Neutrophil (primary cell): ENCODE measurements around the gene RNF157.

ENCODE experiments used
- H3K27ac ChIP-seq: fragments of 200-600 bp; sonication (generic); 2 replicates; pipeline ENCODE4 v1.5.1; 2016; ENCODE audit warnings: mild to moderate bottlenecking, moderate library complexity
- H3K27me3 ChIP-seq: fragments of 200-600 bp; sonication (generic); 2 replicates; pipeline ENCODE4 v1.6.0; 2016; ENCODE audit warnings: mild to moderate bottlenecking
- H3K36me3 ChIP-seq: fragments of 200-600 bp; sonication (generic); 2 replicates; pipeline ENCODE4 v1.5.1; 2017
- H3K4me1 ChIP-seq, 2 experiments: fragments of 200-600 bp in 1 of 2; sonication (generic) in 1 of 2; 1 replicate in 1 of 2; 2 replicates in 1 of 2; pipeline versions ENCODE4 v1.5.1 to v1.6.1; 2013 to 2016; ENCODE audit warnings: low read depth in 1 of 2, low read length in 1 of 2, mild to moderate bottlenecking in 1 of 2, moderate library complexity in 1 of 2; ENCODE audit not compliant: control insufficient read depth in 1 of 2, insufficient read depth in 1 of 2
- H3K4me3 ChIP-seq, 2 experiments: fragments of 200-600 bp in 1 of 2; sonication (generic) in 1 of 2; 1 replicate in 1 of 2; 2 replicates in 1 of 2; pipeline ENCODE4 v1.5.1; 2013 to 2016; ENCODE audit warnings: low read depth in 1 of 2, low read length in 1 of 2, mild to moderate bottlenecking in 1 of 2, moderate library complexity in 1 of 2
- H3K9me3 ChIP-seq: fragments of 200-600 bp; sonication (generic); 2 replicates; pipeline ENCODE4 v1.5.1; 2016
- TF ChIP-seq, protein P1 (sequence below): fragments of 200-600 bp; sonication (generic); IDR thresholded peaks from 2 replicates; pipeline ENCODE4 v1.5.1; 2016; ENCODE audit warnings: antibody characterized with exemption

Gene RNF157

DNA sequence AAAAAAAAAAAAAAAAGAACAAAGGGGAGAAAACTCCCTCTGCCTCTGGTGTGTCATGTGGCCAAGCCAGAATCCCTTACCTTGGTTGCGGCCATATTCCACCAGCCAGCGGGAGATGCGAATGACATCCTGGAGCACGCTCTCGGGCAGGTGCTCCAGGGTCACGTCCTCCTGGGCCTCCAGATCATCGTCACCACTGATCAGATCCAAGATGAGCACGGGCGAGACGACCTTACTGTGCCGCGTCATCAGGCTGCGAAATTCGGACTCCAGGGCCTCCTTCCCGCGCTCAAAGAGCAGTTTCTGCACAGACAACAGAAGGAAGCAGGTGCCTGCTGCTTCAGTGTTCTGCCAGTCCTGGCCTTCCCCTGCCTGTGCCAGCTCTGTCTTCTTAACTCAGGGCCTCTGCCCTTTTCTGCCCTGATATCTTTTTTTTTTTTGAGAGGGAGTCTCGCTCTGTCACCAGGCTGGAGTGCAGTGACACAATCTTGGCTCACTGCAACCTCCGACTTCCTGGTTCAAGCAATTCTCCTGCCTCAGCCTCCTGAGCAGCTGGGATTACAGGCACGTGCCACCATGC lies 142.5 kb downstream of the RNF157 start:
- Histone ChIP-seq H3K9me3 (no peaks in the 10 kb centered on the region), H3K4me1 (peaks cover 2 to 4% of the 10 kb centered on the region in 2 experiments), H3K27me3 (no peaks in the 10 kb centered on the region), H3K4me3 (no peak overlapping the region), H3K36me3 (peaks cover 81% of the 10 kb centered on the region), H3K27ac (no peak overlapping the region)
- TF ChIP-seq, protein P1, sequence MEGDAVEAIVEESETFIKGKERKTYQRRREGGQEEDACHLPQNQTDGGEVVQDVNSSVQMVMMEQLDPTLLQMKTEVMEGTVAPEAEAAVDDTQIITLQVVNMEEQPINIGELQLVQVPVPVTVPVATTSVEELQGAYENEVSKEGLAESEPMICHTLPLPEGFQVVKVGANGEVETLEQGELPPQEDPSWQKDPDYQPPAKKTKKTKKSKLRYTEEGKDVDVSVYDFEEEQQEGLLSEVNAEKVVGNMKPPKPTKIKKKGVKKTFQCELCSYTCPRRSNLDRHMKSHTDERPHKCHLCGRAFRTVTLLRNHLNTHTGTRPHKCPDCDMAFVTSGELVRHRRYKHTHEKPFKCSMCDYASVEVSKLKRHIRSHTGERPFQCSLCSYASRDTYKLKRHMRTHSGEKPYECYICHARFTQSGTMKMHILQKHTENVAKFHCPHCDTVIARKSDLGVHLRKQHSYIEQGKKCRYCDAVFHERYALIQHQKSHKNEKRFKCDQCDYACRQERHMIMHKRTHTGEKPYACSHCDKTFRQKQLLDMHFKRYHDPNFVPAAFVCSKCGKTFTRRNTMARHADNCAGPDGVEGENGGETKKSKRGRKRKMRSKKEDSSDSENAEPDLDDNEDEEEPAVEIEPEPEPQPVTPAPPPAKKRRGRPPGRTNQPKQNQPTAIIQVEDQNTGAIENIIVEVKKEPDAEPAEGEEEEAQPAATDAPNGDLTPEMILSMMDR, result no peak

DNA sequence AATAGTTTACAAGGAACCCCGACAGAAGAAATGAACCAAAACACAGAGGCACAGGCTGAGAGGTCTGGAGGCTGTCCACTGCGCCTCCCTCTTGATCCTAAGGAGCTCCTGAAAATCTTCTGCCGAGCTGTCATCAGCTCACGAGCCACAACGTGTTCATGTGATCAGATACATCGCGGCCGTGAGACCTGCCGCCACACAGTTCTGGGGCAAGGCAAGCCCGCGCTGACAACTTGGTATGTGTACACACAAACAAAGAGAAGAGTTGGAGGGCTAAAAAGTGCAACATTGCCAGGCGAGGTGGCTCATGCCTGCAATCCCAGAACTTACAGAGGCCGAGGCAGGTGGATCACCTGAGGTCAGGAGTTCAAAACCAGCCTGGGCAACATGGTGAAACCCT lies 144.3 kb downstream of the RNF157 start:
- H3K4me1 ChIP-seq, result no peaks in the 10 kb centered on the region
- no peak overlapping the region for H3K4me3 ChIP-seq
- H3K27me3 ChIP-seq, result no peaks in the 10 kb centered on the region
- H3K36me3 ChIP-seq, result peaks cover 88% of the 10 kb centered on the region
- H3K9me3 ChIP-seq, result no peaks in the 10 kb centered on the region
- no peak overlapping the region for H3K27ac ChIP-seq
- TF ChIP-seq, protein P1, result no peak

DNA sequence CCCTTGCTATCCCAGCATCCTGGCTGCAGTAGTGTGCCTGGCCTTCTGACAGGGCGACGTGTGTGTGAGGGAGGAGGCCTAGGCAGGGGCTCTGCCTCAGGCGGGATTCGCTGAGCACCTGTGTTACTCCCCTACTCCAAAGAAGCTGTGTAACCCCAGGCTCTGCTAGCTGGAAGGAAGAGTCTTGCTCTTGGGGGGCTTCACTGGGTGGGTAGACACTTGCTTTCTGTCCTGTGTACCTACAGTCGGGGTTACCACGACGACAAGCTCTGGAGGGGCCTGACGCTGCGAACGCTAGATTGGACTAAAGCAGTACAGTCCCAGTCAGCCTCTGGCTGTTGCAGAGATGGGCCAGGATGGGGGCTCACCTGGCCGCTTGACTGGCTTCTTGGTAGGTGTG lies 146.2 kb downstream of the RNF157 start:
- H3K9me3 ChIP-seq, result no peaks in the 10 kb centered on the region
- no peaks in the 10 kb centered on the region for H3K27me3 ChIP-seq
- TF ChIP-seq, protein P1, result no peak
- H3K27ac ChIP-seq, result no peak overlapping the region
- no peak overlapping the region for H3K4me3 ChIP-seq
- peaks cover 89% of the 10 kb centered on the region for H3K36me3 ChIP-seq
- no peaks in the 10 kb centered on the region for H3K4me1 ChIP-seq

DNA sequence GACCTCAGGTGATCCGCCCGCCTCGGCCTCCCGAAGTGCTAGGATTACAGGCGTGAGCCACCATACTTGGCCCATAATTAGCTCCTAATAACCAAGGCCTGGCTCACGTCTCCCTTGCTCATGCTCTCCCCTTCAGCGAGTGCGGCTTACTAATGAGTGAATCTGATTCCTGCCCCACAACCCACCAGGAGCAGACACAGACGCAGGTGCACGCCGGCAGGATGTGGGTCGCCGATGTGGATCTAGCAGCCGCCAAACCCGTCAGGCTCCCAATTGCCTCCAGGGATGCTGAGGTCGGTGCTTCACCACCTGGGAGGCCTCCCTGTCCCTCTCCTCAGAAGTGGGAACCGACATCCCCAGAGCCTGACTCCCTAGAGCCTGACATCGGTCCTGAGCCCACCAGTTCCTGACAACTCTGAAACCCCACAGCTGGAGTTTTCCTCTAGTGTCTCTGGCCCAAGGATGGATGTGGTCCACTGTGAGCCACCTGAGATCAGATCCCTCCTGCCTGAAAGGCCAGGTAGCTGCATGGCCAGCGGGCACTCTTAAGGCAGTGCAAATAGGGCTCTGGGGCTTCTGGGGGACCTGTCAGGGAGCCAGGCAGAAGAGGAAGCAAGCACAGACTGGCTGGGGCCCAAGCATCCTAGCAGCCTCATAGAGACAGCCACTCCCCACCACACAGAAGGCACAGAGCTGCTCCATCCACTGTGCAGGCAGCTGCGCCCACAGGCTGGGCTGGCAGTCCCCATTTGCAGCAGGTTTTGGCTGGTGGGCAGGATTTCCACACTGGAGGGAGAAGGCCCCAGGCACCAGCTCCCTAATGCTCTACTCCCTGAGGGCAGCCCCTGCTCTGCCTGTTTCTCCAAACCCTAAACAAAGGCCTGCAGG lies 147.5 kb downstream of the RNF157 start:
- H3K36me3 ChIP-seq, result peaks cover 92% of the 10 kb centered on the region

More for the DNA sequence above, 147.5 kb downstream of the RNF157 start:
- no peaks in the 10 kb centered on the region for H3K27me3 ChIP-seq
- H3K27ac ChIP-seq, result no peak overlapping the region
- TF ChIP-seq, protein P1, result no peak
- no peak overlapping the region for H3K4me3 ChIP-seq
- no peaks in the 10 kb centered on the region for H3K9me3 ChIP-seq
- H3K4me1 ChIP-seq, result no peaks in the 10 kb centered on the region
